Hepatocyte (in vitro differentiated cells): ENCODE measurements around the gene WDFY4.

ENCODE experiments used
- CTCF ChIP-seq: fragments of 200-600 bp; sonication (generic); IDR thresholded peaks from 2 replicates; pipeline ENCODE4 v1.5.1; 2016; ENCODE audit warnings: antibody characterized with exemption, mild to moderate bottlenecking; ENCODE audit not compliant: poor library complexity
- EZH2 ChIP-seq: fragments of 200-600 bp; sonication (generic); IDR thresholded peaks from 2 replicates; pipeline ENCODE4 v1.6.1; 2016; ENCODE audit warnings: antibody characterized with exemption, mild to moderate bottlenecking, borderline replicate concordance
- EZH2phosphoT487 ChIP-seq: fragments of 200-600 bp; sonication (generic); IDR thresholded peaks from one replicate; pipeline ENCODE4 v1.6.1; 2018; ENCODE audit warnings: antibody characterized with exemption, mild to moderate bottlenecking, low read depth, moderate library complexity; ENCODE audit not compliant: unreplicated experiment, severe bottlenecking

- TF ChIP-seq CTCF: no peak
- no peak for TF ChIP-seq EZH2
- no peak for TF ChIP-seq EZH2phosphoT487
Measured at GRCh38 chr10:48776005-48776522, 91.4 kb downstream of the WDFY4 start.
